IPS-NIHi7 (cell line): Measurements from ENCODE around the gene LTBR.
"Not testable (repeated sequence)": the region's sequence is repeated elsewhere in the genome, so short reads cannot be mapped to it uniquely, and the experiment has no call there.

Experiments
- DNase-seq: peaks from one replicate; pipeline ENCODE4 v3.0.0; 2012; ENCODE audit warnings: mixed read lengths; ENCODE audit errors: extremely low spot score

Gene LTBR

GRCh38 chr12:6425590-6426531 is 41.9 kb downstream of the LTBR start:
- no peak for DNase-seq

GRCh38 chr12:6426882-6427671 is 43.1 kb downstream of the LTBR start:
- no peak for DNase-seq

DNA sequence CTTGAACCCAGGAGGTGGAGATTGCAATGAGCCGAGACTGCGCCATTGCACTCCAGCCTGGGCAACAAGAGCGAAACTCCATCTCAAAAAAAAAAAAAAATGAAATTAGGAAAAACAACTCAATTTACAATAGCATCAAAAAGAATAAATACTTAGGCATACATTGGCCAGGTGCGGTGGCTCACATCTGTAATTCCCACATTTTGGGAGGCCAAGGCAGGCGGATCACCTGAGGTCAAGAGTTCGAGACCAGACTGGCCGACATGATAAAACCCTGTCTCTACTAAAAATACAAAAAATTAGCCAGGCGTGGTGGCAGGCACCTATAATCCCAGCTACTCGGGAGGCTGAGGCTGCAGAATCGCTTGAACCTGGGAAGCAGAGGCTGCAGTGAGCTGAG is 43.8 kb downstream of the LTBR start:
- not testable (repeated sequence) for DNase-seq

GRCh38 chr12:6428326-6428725 is 44.4 kb downstream of the LTBR start:
- DNase-seq, result no peak

DNA sequence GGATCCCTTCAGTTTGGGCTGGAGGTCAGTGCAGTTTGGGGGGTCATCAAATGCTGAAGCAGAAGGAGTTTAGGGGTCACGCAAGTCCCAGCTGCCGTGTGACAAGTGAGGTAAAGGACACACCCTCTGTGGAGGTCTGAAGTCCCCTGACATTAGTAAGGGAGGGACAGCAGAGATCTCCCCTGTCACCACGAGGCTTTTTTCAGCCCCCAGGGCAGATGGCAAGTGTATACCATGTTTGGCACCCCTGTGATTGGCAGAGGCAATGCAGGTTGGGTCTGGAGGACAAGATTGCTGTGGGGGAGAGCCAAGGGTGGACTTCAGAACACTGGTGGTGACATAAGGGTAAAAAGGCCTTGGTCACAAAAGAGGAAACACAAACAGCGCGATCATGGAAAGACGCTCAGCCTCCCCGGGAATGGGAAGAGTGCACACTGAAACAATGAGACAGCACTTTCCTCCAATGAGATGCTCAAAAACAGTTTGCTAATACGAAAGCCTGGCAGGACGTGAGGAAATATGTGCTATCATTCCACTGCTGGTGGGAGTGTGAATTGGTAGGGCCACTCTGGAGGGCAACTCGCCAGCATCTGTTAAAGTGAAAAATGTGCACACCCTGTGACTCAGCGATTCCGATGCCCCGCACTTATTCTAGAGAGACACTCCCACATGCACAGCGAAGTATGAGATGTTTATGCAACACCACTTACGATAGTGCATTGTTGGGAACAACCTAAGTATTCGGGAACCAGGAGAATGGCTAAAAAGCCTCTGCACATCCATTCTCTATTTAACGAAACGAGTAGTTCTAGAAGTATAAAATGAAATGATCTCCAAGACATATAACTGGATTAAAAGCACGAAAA is 46.4 kb downstream of the LTBR start:
- DNase-seq, result no peak

DNA sequence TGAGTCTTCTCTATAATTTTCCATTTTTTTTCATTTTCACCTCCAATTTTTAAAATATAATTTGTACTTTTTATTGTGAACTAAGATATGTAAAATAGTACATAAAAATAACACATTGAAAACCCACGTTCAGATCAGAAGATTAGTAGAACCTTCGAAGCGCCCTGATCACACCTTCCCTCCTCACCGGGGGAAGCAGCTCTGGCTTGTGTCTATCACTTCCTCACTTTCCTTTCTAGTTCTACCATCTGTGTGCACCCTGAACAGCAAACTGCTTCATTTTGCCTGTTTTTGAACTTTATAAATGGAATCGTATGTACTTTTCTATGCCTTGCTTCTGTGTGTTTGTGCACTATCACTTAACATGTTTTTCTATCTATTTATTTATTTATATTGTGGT is 49.0 kb downstream of the LTBR start:
- DNase-seq, result no peak

DNA sequence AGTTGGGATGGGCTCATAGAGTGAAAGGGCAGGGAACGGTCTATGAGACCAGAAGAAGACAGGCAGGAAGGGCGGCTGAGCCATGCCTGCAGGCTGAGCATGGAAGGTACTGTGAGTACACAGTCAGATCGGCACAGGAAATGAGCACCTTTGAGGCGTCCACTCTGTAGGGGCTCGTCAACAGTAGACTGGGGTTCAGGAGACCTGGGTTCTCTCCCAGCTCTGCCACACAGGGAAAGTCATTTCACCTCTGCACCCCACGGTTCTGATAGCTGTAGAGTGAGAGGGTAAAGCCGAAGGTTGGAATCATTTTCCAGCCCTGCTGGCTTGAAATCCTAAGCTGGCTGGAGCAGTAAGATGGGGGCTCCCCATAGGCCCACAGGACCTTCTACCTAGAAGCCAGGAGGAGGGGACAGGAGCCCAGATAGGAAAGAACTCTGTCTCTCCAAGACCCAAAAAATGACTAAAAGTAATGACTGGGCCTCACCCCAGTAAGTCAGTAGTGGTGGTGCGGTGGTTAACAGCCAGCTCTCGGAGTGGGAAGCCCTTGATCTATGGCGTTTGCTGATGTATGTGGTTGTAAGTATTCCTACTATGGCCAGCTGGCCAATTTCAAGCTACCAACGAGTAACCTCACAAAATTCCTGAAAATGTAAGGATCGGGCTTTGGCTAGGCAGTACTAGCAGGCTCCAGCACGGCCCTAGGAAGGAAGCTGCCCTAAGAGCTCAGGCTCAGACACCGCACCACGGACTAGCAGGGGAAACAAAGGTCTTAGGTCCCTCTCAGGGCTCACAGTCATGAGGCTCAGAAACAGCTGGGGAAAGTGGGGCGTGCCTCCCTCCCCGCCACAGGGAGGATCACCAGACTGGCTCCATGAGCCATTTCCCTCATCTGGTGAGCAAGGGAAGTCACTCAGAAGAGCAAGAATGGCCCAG is 50.5 kb downstream of the LTBR start:
- no peak for DNase-seq

DNA sequence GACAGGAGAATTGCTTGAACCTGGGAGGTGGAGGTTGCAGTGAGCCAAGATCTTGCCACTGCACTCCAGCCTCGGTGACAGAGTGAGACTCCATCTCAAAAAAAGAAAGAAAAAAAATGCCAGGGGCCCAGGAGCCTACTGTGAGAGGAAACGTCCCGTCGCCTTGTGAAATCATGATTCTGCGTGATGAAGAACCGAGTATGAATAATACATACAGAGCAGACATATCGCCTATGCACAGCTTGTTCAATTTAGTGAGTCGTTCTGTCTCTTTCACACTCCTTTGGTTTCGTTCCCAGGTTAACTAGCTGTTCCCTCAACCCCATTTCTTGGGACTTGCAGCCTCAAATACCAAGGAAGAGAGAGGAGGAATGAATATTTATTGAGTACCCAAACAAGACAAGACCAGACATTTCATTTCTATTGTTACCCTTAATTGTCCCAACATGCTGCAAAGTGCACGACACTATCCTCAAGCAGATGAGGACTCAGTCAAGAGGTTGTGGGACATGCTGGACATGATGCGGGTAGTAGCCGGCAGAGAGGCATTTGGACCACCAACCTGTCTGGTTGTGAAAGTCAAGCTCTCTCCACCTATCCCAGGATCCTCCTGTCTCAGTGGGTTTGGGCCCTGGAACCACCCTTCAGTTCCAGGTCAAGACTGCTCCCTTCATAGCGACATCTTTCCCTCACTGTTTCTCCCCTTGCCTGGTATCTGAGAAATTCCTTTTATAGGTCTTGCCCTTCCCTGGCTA is 52.2 kb downstream of the LTBR start:
- no peak for DNase-seq

DNA sequence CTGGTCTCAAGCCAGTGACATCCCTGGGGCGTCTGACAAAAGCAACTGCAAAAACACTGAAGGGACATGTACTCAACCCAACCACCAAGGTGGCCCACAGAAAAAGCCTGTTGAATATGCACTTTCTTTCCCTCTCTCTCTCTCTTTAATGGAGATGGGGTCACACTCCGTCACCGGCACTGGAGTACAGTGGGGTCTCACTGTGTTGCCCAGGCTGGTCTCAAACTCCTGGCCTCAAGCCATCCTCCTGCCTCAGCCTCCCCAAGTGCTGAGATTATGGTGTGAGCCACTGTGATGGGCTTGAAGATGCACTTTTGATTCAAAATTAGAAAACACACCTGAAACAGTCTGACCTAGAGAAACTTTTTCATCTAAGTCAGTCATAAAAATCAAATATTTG is 53.6 kb downstream of the LTBR start:
- DNase-seq, result no peak

- no peak for DNase-seq
Measured at GRCh38 chr12:6438345-6438744, 54.4 kb downstream of the LTBR start.

- DNase-seq, result no peak
Measured at GRCh38 chr12:6440391-6440790, 56.4 kb downstream of the LTBR start.
